GM12873 (cell line): ENCODE data around the gene TRERF1.

Experiments
- TF ChIP-seq, protein P1 (sequence below): IDR thresholded peaks from 2 replicates; pipeline ENCODE4 v1.5.1; 2012; ENCODE audit warnings: low read depth, mild to moderate bottlenecking, moderate library complexity, low read length, control low read depth; ENCODE audit not compliant: insufficient read depth; ENCODE audit errors: missing control alignments

The TRERF1 gene

DNA sequence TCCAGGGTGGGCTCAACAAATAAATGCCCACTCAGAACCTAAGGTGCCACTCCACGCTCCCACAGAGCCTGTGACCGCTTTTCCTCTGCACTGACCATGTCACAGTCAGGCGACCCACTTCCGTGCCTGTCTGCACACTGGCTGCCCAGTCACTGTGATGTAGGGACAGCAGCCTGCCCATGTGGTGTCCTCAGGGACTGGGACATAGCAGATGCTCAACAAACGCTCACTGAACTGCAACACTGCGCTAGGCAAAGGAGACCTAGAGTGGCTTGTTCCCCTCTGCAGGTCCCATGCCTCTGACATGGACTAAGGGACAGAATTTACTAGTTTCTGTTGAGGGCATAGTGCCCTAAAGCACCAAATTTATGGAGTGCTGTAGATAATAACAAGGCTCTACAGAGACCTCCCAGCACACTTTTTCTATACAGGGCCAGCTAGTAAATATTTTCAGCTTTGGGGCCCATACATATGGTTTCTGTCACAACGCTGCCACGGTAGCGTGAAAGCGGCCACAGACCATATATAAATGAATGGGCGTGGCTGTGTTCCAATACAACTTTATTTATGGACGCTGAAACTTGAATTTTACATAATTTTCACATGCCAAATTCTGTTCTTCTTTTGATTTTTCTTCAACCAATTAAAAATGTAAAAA lies 176.2 kb downstream of the TRERF1 start:
- TF ChIP-seq, protein P1, sequence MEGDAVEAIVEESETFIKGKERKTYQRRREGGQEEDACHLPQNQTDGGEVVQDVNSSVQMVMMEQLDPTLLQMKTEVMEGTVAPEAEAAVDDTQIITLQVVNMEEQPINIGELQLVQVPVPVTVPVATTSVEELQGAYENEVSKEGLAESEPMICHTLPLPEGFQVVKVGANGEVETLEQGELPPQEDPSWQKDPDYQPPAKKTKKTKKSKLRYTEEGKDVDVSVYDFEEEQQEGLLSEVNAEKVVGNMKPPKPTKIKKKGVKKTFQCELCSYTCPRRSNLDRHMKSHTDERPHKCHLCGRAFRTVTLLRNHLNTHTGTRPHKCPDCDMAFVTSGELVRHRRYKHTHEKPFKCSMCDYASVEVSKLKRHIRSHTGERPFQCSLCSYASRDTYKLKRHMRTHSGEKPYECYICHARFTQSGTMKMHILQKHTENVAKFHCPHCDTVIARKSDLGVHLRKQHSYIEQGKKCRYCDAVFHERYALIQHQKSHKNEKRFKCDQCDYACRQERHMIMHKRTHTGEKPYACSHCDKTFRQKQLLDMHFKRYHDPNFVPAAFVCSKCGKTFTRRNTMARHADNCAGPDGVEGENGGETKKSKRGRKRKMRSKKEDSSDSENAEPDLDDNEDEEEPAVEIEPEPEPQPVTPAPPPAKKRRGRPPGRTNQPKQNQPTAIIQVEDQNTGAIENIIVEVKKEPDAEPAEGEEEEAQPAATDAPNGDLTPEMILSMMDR = no peak

DNA sequence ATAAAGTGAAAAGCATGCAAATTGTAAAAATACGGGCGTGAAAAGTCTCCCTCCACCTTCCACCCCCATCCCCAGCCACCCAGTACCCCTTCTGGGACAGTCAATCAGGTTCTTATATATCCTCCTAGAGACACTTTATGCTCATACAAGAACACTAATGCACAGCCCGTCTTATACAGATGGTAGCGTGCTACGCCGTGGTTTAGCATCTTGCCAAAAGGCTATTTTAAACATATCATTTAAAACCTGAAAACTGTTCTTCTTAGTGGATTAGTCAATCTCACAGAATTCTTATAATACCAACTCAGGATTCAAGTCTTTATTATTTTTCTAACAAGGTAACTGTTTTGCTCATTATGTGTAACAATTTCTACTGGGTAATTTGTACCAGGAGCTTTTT lies 176.8 kb downstream of the TRERF1 start:
- TF ChIP-seq, protein P1 = no peak

DNA sequence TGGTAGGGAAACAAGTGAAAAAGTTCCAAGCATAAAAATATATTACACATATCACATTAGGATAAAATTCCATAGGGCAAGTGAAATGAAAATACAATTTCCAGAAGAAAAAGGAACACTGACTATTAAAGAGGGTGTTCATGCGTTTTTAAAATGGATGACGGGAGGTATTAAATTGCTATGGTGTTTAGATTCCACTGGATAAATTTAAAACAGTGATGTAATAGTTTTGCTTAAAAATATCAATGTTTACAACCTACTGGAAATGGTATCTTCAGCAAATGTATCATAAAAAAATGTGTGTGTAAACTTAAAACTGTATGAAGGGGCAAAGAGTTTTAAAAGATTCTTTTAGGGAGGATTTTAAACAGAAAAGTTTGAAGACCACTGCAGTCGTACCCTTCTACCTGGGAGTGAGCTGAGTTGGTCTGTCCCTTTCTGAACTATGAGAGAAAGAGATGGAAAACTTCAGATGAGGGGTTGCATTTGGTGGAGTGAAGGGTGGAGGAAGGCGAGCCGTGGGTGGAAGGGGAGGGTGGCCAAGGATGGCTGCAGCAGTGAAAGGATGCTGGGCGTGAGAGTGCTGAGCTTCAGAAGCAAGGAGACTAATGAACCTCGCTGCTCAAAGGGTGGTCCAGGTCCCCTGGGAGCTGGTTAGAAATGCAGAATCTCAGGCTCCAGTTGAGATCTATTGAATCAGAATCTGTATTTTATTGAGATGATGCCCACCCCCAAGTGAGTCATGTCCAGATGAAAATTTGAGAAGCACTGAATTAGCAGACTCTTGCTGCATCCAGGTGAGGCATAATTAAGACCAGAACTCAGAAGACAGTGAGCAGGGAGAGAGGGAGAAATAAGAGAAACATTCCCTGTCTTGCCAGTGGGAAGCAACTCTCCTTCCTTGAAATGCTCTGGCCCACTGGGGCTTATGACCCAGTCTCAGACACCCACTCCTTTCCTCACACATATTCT lies 179.6 kb downstream of the TRERF1 start:
- TF ChIP-seq, protein P1 = no peak

DNA sequence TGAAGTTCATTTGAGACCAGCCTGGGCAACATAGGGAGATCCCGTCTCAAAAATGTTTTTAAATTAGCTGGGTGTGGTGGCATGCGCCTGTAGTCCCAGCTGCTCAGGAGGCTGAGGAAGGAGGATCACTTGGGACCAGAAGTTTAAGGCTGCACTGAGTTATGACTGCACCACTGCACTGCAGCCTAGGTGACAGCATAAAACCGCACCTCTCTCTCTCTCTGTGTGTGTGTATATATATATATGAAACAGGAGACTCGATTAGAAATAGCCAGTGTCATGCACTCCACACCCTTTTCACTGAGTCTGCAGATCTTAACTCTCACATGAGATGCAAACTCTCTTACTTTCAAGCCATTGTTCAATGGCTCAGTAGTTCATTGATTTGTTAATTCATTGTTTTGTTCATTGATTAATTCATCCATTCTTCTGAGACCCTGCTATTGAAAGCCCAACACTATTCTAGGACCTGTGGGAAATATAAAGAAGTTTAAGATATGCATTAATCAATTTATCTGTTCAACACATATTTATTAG lies 181.7 kb downstream of the TRERF1 start:
- TF ChIP-seq, protein P1 = no peak

DNA sequence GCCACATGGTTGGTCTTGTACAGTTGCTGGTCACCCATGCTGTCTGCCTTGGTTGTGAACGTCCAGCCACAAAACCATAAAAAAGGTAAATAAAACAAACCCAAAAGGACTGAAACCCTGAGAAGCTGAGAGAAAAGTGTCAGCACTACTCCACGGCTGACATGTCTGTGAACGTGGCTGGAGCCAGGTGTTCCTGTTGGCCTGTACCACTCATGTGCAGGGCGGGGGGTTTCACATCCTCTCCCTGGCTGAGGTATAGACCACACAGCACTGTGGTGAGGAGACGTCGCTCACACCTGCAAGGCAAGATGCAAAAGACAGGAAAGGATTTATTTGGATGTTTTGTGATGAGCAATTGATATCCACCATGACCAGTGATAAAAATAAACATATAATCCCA lies 182.2 kb downstream of the TRERF1 start:
- TF ChIP-seq, protein P1 = no peak

DNA sequence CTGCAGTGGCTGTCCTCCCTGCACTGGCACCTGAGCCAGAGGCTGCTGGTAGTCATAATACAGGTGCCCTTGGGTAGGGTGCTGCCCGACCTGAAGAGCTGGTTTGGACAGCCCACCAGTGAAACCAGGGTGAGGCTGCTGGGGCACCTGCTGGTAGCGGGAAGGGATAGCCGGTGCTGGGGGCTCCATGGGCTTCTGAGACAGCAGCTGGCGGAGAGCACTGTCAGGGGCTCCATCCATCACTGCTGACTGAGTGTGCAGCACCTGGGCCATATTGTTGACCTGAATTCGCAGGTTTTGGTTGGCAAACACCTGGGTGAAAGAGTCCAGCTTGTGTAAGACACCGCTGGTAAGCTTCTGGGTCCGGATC lies 182.9 kb downstream of the TRERF1 start:
- TF ChIP-seq, protein P1 = no peak

DNA sequence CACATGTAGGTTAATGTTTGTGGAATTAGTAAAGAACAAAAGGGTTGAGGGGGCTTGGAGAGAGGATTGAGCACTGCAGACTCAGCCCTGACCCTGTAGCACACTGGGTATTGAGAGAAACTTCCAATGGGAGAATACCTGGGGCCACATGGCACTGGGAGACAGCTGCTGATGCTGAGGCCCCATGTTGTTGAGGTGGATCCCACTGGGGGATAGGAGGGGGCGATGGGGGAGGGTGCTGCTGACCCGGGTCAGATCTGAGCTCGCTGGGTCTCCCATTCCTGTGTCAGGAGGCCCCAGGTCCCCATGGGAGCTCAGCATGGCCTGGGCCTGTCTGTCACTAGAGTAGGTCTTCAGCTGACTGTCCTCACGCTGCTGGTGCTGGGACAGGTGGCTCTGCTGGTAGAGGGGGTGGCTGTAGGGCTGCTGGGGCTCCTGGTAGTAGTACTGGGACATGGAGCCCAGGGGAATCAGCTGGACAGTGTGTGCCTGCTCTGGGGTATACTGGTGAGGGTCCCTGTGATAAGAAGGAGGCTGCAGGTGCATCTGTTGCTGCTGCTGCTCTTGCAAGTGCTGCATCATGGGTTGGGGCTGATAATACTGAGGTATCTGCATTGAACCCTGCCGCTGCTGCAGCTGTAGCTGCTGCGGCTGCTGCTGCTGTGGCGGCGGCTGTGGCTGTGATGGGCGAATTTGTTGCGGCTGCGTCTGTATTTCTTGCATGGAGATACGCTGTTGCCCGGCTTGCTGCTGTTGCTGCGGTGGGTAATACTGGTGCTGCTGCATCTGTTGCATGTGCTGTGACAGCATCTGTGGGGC lies 183.5 kb downstream of the TRERF1 start:
- TF ChIP-seq, protein P1 = no peak
